CD14-positive monocyte (primary cell): ENCODE measurements around the gene SRGAP1. TPM values are rescaled to one million over a fixed set of nuclear protein-coding genes. Genes with fewer than 3 reads are reported as not detected.

Experiments
- DNase-seq, 3 donors: peaks; one replicate each; pipeline ENCODE4 v3.0.0-alpha.2; 2011 to 2022
- H2AFZ ChIP-seq: 2 replicates; pipeline ENCODE4 v1.6.0; 2012; ENCODE audit warnings: mild to moderate bottlenecking, low read depth, low read length, inconsistent platforms; ENCODE audit not compliant: insufficient read depth, poor library complexity, severe bottlenecking
- H3K27ac ChIP-seq, 2 donors: 1 replicate in 1 of 2; 2 replicates in 1 of 2; pipeline ENCODE4 v1.5.1; 2012 to 2013; ENCODE audit warnings: low read length in 2 of 2, control low read depth in 1 of 2, inconsistent platforms in 1 of 2, low read depth in 1 of 2, mild to moderate bottlenecking in 1 of 2
- H3K27me3 ChIP-seq, 2 donors: one replicate each; pipeline versions ENCODE4 v1.6.0 to v1.6.1; 2011 to 2013; ENCODE audit warnings: low read length in 2 of 2; ENCODE audit not compliant: control insufficient read depth in 2 of 2, insufficient read depth in 2 of 2
- H3K36me3 ChIP-seq, 2 donors: replicated peaks in 1 of 2; 1 replicate in 1 of 2; 2 replicates in 1 of 2; pipeline versions ENCODE4 v1.5.1 to v1.6.1; 2012 to 2013; ENCODE audit warnings: low read length in 2 of 2, control low read depth in 1 of 2, inconsistent platforms in 1 of 2, mild to moderate bottlenecking in 1 of 2; ENCODE audit not compliant: insufficient read depth in 2 of 2, control insufficient read depth in 1 of 2
- H3K4me1 ChIP-seq, 2 donors: 1 replicate in 1 of 2; 2 replicates in 1 of 2; pipeline versions ENCODE4 v1.5.1 to v1.6.1; 2012 to 2013; ENCODE audit warnings: low read length in 2 of 2, control low read depth in 1 of 2, inconsistent platforms in 1 of 2, mild to moderate bottlenecking in 1 of 2, moderate library complexity in 1 of 2; ENCODE audit not compliant: insufficient read depth in 2 of 2, control insufficient read depth in 1 of 2
- H3K4me2 ChIP-seq: replicated peaks from 2 replicates; pipeline ENCODE3; 2012; ENCODE audit warnings: low read length, moderate library complexity, mild to moderate bottlenecking; ENCODE audit not compliant: poor library complexity, severe bottlenecking; ENCODE audit errors: extremely low read depth
- H3K4me3 ChIP-seq, 3 experiments: fragments of 200-600 bp in 1 of 3; sonication (generic) in 1 of 3; replicated peaks in 1 of 3; 1 replicate in 2 of 3; 2 replicates in 1 of 3; pipeline ENCODE4 v1.5.1; 2011 to 2013; ENCODE audit warnings: low read length in 3 of 3, mild to moderate bottlenecking in 3 of 3, control low read depth in 2 of 3, low read depth in 2 of 3, inconsistent platforms in 1 of 3, moderate library complexity in 1 of 3
- H3K79me2 ChIP-seq: 2 replicates; pipeline ENCODE4 v1.6.0; 2012; ENCODE audit warnings: mild to moderate bottlenecking, control low read depth, inconsistent platforms, low read length, moderate library complexity; ENCODE audit not compliant: insufficient read depth
- H3K9ac ChIP-seq: 2 replicates; pipeline ENCODE4 v1.6.0; 2017; ENCODE audit warnings: low read length, mild to moderate bottlenecking; ENCODE audit not compliant: insufficient read depth, poor library complexity, severe bottlenecking
- H3K9me3 ChIP-seq, 2 donors: replicated peaks in 1 of 2; 1 replicate in 1 of 2; 2 replicates in 1 of 2; pipeline versions ENCODE4 v1.5.1 to v1.6.1; 2012 to 2013; ENCODE audit warnings: low read length in 2 of 2, control low read depth in 1 of 2; ENCODE audit not compliant: control insufficient read depth in 1 of 2, insufficient read depth in 1 of 2
- H4K20me1 ChIP-seq: 2 replicates; pipeline ENCODE4 v1.6.0; 2012; ENCODE audit warnings: mild to moderate bottlenecking, low read length, control low read depth, moderate library complexity; ENCODE audit not compliant: insufficient read depth
- H3K27ac Mint-ChIP-seq, 7 donors: one replicate each; pipeline ENCODE4 v1.8.0; 2020; ENCODE audit warnings: mild to moderate bottlenecking in 7 of 7, mixed read lengths in 7 of 7, moderate library complexity in 6 of 7, inconsistent platforms in 2 of 7
- H3K27me3 Mint-ChIP-seq, 3 donors: one replicate each; pipeline ENCODE4 v1.8.0; 2021 to 2022; ENCODE audit warnings: low read depth in 3 of 3, mild to moderate bottlenecking in 3 of 3, mixed read lengths in 3 of 3, moderate library complexity in 3 of 3, inconsistent platforms in 1 of 3
- H3K36me3 Mint-ChIP-seq, 2 donors: one replicate each; pipeline ENCODE4 v1.8.0; 2020; ENCODE audit warnings: mixed read lengths in 2 of 2, inconsistent platforms in 1 of 2, mild to moderate bottlenecking in 1 of 2
- H3K4me1 Mint-ChIP-seq: one replicate; pipeline ENCODE4 v1.8.0; 2020; ENCODE audit warnings: mild to moderate bottlenecking, mixed read lengths
- H3K4me3 Mint-ChIP-seq, 2 donors: one replicate each; pipeline ENCODE4 v1.8.0; 2020; ENCODE audit warnings: mild to moderate bottlenecking in 2 of 2, mixed read lengths in 2 of 2, moderate library complexity in 1 of 2
- H3K9me3 Mint-ChIP-seq, 7 donors: one replicate each; pipeline ENCODE4 v1.8.0; 2020 to 2022; ENCODE audit warnings: mixed read lengths in 7 of 7, mild to moderate bottlenecking in 6 of 7, moderate library complexity in 6 of 7, inconsistent platforms in 2 of 7
- CTCF ChIP-seq: fragments of 200-600 bp; IDR thresholded peaks from one replicate; pipeline ENCODE4 v1.8.0; 2022; ENCODE audit warnings: antibody characterized with exemption, mild to moderate bottlenecking
- WGBS: methylation state at CpG from one replicate; pipeline ENCODE4 v1.1.5; 2013; ENCODE audit warnings: missing lambda C conversion rate; ENCODE audit not compliant: insufficient coverage; 5-methylcytosine and 5-hydroxymethylcytosine counted together
- intact Hi-C, 2 donors: fragments of 100-400 bp; cut with micrococcal nuclease; formaldehyde crosslinking; loops; one replicate each; pipeline versions ENCODE4 v1.15.0 to v1.15.1; 2023
- polyA plus RNA-seq, 3 donors: library from polyadenylated mRNA; depleted of rRNA in 1 of 3; unstranded in 2 of 3; stranded (reverse) in 1 of 3; fragments of 300-500 nt in 2 of 3; fragments of >200 nt in 1 of 3; fragmentation: Illumina TruSeq in 2 of 3; gene quantifications; 1 replicate in 2 of 3; 2 replicates in 1 of 3; pipeline ENCODE4 v1.2.3, GENCODE V29; 2012 to 2021

Gene SRGAP1
- polyA plus RNA-seq, 3 donors, result 0.05 to 0.52 (median 0.07) TPM

GRCh38 chr12:63985456-63985855, 141.0 kb downstream of the SRGAP1 start:
- Histone ChIP-seq H3K4me1 (peaks cover 8 to 12% of the 10 kb centered on the region in 2 donors), H3K27me3 (no peaks in the 10 kb centered on the region), H3K9me3 (no peaks in the 10 kb centered on the region), H3K4me3 (no peak overlapping the region), H3K36me3 (no peaks in the 10 kb centered on the region), H3K9ac (no peak overlapping the region), H2AFZ (no peak overlapping the region), H3K79me2 (no peaks in the 10 kb centered on the region), H3K4me2 (no peak overlapping the region), H4K20me1 (no peaks in the 10 kb centered on the region), H3K27ac (no peak overlapping the region)
- Mint-ChIP-seq H3K27me3 (peaks cover 0 to 2% (median 0%) of the 10 kb centered on the region in 3 donors), H3K4me1 (peaks cover 17% of the 10 kb centered on the region), H3K9me3 (peaks cover 0 to 3% (median 0%) of the 10 kb centered on the region in 7 donors), H3K27ac (no peak overlapping the region), H3K36me3 (no peaks in the 10 kb centered on the region), H3K4me3 (no peak overlapping the region)
- no peak for DNase-seq
- intact Hi-C loops, result no loop called here
- no peak for TF ChIP-seq CTCF

GRCh38 chr12:63985945-63986344, 141.4 kb downstream of the SRGAP1 start:
- Mint-ChIP-seq H3K4me1 (peaks cover 17% of the 10 kb centered on the region), H3K9me3 (peaks cover 0 to 3% (median 0%) of the 10 kb centered on the region in 7 donors), H3K4me3 (no peak overlapping the region), H3K27me3 (peaks cover 0 to 2% (median 0%) of the 10 kb centered on the region in 3 donors), H3K36me3 (no peaks in the 10 kb centered on the region), H3K27ac (no peak overlapping the region)
- no peak overlapping the region for H3K4me3 ChIP-seq
- no peak overlapping the region for H3K27ac ChIP-seq
- intact Hi-C loops, result no loop called here
- H3K9ac ChIP-seq, result no peak overlapping the region
- no peaks in the 10 kb centered on the region for H3K36me3 ChIP-seq
- H2AFZ ChIP-seq, result no peak overlapping the region
- no peaks in the 10 kb centered on the region for H4K20me1 ChIP-seq
- H3K9me3 ChIP-seq, result no peaks in the 10 kb centered on the region
- no peaks in the 10 kb centered on the region for H3K27me3 ChIP-seq
- H3K4me1 ChIP-seq, result peaks cover 8 to 12% of the 10 kb centered on the region in 2 donors
- no peaks in the 10 kb centered on the region for H3K79me2 ChIP-seq
- H3K4me2 ChIP-seq, result no peak overlapping the region
- no peak for DNase-seq
- TF ChIP-seq CTCF, result no peak
- no CpG with 5 or more reads among the region's 2 CpGs for WGBS
